Measurements from ENCODE around the gene JMJD7.

The JMJD7 gene

DNA sequence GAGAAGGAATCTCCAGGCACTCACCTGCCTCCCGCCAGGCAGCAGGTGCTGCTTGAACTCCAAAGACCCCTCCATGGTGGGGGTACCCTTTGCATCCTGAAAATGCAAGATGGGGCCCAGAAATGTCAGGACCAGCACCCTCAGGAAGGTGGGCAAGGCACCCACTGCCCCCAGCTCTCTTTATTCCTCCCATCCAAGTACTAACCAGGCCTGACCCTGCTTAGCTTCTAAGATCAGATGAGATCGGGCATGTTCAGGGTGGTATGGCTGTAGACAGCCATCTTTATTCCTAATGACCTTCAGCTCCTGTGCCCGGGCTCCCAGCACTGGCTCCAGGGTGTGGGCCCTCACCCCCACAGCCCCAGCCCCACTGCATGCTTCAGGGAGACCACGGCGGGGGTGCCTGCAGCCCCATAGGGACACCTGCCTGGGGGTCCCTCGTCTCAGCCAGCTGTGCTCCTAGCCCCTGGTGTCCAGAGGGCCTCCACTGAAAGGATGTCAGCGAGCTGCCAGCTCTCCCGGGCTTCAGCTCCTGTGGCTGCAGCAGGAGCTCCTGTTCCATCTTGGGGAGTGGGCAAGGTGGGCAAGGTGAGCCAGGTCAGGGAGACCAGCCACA lies 24.0 kb downstream of the JMJD7 start:
- TF ChIP-seq, protein P1, sequence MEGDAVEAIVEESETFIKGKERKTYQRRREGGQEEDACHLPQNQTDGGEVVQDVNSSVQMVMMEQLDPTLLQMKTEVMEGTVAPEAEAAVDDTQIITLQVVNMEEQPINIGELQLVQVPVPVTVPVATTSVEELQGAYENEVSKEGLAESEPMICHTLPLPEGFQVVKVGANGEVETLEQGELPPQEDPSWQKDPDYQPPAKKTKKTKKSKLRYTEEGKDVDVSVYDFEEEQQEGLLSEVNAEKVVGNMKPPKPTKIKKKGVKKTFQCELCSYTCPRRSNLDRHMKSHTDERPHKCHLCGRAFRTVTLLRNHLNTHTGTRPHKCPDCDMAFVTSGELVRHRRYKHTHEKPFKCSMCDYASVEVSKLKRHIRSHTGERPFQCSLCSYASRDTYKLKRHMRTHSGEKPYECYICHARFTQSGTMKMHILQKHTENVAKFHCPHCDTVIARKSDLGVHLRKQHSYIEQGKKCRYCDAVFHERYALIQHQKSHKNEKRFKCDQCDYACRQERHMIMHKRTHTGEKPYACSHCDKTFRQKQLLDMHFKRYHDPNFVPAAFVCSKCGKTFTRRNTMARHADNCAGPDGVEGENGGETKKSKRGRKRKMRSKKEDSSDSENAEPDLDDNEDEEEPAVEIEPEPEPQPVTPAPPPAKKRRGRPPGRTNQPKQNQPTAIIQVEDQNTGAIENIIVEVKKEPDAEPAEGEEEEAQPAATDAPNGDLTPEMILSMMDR (IDR thresholded peaks at IDR 0.05; ENCODE audit: insufficient read depth, low read length, missing control alignments): no peak
- CTCF ChIA-PET: interaction anchor here (1.2 kb wide), 1 partner anchor 53 kb away, joined by 3 read pairs; no protein-coding TSS in a partner anchor
- no peak overlapping the region for H3K4me3 ChIP-seq (ENCODE audit: low read depth, low read length)
- POLR2A ChIA-PET: no interaction called here
- DNase-seq (ENCODE audit: low read depth, low spot score): no peak

DNA sequence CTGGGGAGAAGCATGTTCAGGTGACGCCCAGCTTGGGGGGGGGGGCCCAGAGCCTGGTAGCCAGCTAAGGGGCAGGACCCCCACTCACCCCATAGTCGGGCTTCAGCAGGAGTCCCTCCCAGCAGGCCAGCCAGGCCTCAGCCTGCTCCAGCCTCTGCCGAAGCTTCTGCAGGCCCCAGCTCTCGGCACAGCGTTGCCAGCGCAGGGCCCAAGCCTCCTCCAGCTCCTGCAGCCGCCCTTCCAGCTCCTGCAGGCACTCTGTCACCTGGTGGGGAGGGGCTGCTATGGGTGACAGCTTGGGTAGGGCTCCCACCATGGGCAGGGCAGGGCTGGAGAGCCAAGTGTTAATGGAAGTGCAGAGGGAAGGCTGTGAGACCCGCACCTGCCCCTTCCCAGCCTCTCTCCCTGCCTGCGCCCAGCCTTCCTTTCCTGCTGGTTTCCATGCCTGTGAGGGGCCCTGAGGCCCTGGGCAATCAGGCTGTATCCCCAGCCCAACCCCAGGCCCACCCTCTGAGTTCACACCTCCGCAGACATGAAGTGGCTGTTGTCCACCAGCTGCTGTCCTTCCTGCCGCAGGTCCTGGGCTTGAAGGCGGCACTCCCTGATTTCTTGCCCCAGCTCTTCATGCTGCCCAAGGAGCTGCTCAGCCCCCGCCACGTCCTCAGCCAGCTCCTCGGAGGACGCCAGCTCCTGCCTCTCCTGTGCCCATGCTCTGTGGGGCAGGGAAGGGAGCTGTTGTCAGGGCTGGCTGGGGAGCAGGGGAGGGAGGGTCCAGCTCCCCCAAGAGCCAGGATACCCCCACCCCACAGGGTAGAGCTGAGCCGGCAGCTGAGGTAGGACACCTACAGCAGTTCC lies 25.1 kb downstream of the JMJD7 start:
- H3K4me3 ChIP-seq (ENCODE audit: low read depth, low read length): no peak overlapping the region
- ChIA-PET POLR2A (no interaction called here), CTCF (interaction anchor here (1.2 kb wide), 1 partner anchor 52 kb away, joined by 3 read pairs; no protein-coding TSS in a partner anchor)
- TF ChIP-seq, protein P1 (IDR thresholded peaks at IDR 0.05; ENCODE audit: insufficient read depth, low read length, missing control alignments): no peak
- DNase-seq (ENCODE audit: low read depth, low spot score): no peak

DNA sequence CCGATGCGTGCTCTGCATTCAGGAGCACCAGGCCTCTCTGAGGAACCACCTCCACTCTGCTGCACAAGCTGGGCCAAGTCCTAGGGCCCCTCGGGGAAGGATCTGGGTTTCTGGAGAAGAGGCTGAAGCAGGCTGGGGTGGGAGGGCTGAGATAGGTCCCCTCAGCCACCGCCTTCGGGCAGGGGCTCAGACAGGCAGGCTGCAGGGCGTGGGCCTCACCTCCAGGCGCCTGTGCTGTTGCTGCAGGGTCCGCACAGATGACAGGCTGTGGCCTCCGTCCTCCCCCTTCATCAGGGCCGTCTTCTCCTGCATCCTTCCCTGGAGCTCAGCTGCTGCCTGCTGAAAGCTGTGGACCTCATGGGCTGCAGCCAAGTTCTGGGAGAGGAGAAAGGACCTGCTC lies 25.9 kb downstream of the JMJD7 start:
- TF ChIP-seq, protein P1 (IDR thresholded peaks at IDR 0.05; ENCODE audit: insufficient read depth, low read length, missing control alignments): no peak
- H3K4me3 ChIP-seq (ENCODE audit: low read depth, low read length): no peak overlapping the region
- ChIA-PET CTCF (interaction anchor here (1.0 kb wide), 1 partner anchor 22 kb away, joined by 3 read pairs; no protein-coding TSS in a partner anchor), POLR2A (no interaction called here)
- no peak for DNase-seq (ENCODE audit: low read depth, low spot score)

DNA sequence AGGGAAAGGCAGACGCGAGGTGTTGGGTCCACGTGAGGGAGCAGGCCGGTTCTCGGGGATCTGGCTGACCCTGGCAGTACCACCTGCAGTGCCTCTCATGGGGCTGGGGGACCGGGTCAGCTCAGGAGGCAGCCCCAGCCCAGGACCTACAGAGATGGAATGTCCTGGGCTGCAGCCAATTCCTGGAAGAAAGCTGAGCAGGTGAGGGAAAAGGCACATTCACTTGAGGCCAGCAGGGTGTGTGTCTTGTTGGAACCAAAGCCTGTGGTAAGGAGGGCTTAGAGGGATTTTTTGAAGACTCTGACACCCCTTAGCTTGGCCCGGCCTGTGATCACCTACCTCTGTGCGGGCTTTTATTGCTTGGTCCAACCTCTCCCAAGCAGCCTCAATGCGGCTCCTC lies 26.6 kb downstream of the JMJD7 start:
- ChIA-PET CTCF (interaction anchor here (1.0 kb wide), 1 partner anchor 23 kb away, joined by 3 read pairs; no protein-coding TSS in a partner anchor), POLR2A (no interaction called here)
- no peak overlapping the region for H3K4me3 ChIP-seq (ENCODE audit: low read depth, low read length)
- DNase-seq (ENCODE audit: low read depth, low spot score): no peak
- TF ChIP-seq, protein P1 (IDR thresholded peaks at IDR 0.05; ENCODE audit: insufficient read depth, low read length, missing control alignments): no peak

DNA sequence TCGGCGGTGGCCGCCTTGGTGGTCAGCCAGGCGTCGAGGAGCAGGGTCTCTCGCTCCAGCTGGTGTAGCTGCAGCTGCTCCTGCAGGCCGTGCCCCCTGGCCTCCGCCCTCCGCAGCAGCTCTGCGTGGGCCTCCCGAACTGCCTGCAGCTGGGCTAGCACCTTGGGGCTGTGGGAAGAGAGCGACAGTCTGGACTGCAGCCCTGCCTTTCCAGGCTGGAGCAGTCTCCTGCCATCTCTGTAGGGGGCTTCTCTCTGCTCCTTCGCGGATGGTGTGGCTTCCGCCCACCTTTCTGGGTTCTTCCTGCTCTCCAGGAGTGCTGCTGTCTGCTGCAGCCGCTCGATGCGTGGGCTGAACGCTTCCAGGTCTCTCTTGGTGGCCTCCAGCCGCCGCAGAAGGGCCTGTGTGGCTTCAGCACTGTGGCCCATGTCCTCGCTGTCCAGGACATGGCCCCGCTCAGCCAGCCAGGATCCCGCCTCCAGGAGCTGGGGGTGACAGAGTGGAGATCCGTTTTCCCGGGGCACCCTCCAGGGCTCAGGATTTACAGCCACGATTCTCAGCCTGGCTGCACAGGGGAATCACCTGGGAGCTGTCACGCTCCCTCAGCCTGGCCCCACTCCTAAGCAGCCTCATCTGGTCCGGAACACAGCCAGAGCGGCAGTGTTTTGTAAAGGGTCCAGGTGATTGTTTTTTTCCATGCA lies 27.5 kb downstream of the JMJD7 start:
- TF ChIP-seq, protein P1 (IDR thresholded peaks at IDR 0.05; ENCODE audit: insufficient read depth, low read length, missing control alignments): no peak
- CTCF ChIA-PET: interaction anchor here (1.4 kb wide), 1 partner anchor 49 kb away, joined by 3 read pairs; no protein-coding TSS in a partner anchor
- DNase-seq (ENCODE audit: low read depth, low spot score): no peak
- POLR2A ChIA-PET: no interaction called here
- H3K4me3 ChIP-seq (ENCODE audit: low read depth, low read length): no peak overlapping the region

All from AG04449 (cell line).